Mesothelial cell of epicardium (in vitro differentiated cells): ENCODE results near the gene CHST3. TPM values are rescaled to one million over a fixed set of nuclear protein-coding genes. Genes with fewer than 3 reads are reported as not detected.
A peak's percentile ranks its signal among the peaks of the same experiment; 100 is the strongest.

Experiments
- DNase-seq, 2 experiments: peaks; one replicate each; pipeline ENCODE4 v3.0.0; 2021; ENCODE audit warnings: low spot score in 2 of 2; ENCODE audit not compliant: unreplicated experiment in 2 of 2
- H3K27ac Mint-ChIP-seq: 2 replicates; pipeline ENCODE4 v1.8.0; 2021; ENCODE audit warnings: mixed read lengths
- H3K27me3 Mint-ChIP-seq: 2 replicates; pipeline ENCODE4 v1.8.0; 2021; ENCODE audit warnings: low read depth, mixed read lengths
- H3K36me3 Mint-ChIP-seq: 2 replicates; pipeline ENCODE4 v1.8.0; 2021; ENCODE audit warnings: mixed read lengths
- H3K4me1 Mint-ChIP-seq: 2 replicates; pipeline ENCODE4 v1.8.0; 2021; ENCODE audit warnings: mixed read lengths
- H3K4me3 Mint-ChIP-seq: 2 replicates; pipeline ENCODE4 v1.8.0; 2021; ENCODE audit warnings: mild to moderate bottlenecking, moderate library complexity, mixed read lengths
- H3K9me3 Mint-ChIP-seq: 2 replicates; pipeline ENCODE4 v1.8.0; 2021; ENCODE audit warnings: mixed read lengths
- total RNA-seq: library from RNA; stranded (reverse); gene quantifications from 3 replicates; pipeline ENCODE4 v1.2.1, GENCODE V29; 2021
- TF ChIP-seq, protein P1 (sequence below): fragments of 200-600 bp; sonication (generic); IDR thresholded peaks from one replicate; pipeline ENCODE4 v1.5.0; 2021; ENCODE audit warnings: antibody characterized with exemption; ENCODE audit not compliant: unreplicated experiment

The CHST3 gene
- total RNA-seq, 1 donor from 2014 or later: 27.6 TPM

- H3K4me1 Mint-ChIP-seq: peaks cover 39% of the 10 kb centered on the region
Measured at GRCh38 chr10:72016608-72017300, 52.6 kb downstream of the CHST3 start.

GRCh38 chr10:72019085-72019876 lies 55.1 kb downstream of the CHST3 start:
- DNase-seq: no peak
- peaks cover 35% of the 10 kb centered on the region for H3K4me1 Mint-ChIP-seq
- no peaks in the 10 kb centered on the region for H3K9me3 Mint-ChIP-seq
- H3K27ac Mint-ChIP-seq: no peak overlapping the region
- H3K36me3 Mint-ChIP-seq: no peaks in the 10 kb centered on the region
- no peaks in the 10 kb centered on the region for H3K27me3 Mint-ChIP-seq
- H3K4me3 Mint-ChIP-seq: no peak overlapping the region
- TF ChIP-seq, protein P1, sequence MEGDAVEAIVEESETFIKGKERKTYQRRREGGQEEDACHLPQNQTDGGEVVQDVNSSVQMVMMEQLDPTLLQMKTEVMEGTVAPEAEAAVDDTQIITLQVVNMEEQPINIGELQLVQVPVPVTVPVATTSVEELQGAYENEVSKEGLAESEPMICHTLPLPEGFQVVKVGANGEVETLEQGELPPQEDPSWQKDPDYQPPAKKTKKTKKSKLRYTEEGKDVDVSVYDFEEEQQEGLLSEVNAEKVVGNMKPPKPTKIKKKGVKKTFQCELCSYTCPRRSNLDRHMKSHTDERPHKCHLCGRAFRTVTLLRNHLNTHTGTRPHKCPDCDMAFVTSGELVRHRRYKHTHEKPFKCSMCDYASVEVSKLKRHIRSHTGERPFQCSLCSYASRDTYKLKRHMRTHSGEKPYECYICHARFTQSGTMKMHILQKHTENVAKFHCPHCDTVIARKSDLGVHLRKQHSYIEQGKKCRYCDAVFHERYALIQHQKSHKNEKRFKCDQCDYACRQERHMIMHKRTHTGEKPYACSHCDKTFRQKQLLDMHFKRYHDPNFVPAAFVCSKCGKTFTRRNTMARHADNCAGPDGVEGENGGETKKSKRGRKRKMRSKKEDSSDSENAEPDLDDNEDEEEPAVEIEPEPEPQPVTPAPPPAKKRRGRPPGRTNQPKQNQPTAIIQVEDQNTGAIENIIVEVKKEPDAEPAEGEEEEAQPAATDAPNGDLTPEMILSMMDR: no peak

More at GRCh38 chr10:72016608-72017300, 52.6 kb downstream of the CHST3 start:
- Mint-ChIP-seq H3K27ac (no peak overlapping the region), H3K36me3 (peaks cover 2% of the 10 kb centered on the region), H3K4me3 (no peak overlapping the region), H3K27me3 (no peaks in the 10 kb centered on the region), H3K9me3 (no peaks in the 10 kb centered on the region)
- TF ChIP-seq, protein P1: no peak
- DNase-seq: no peak

DNA sequence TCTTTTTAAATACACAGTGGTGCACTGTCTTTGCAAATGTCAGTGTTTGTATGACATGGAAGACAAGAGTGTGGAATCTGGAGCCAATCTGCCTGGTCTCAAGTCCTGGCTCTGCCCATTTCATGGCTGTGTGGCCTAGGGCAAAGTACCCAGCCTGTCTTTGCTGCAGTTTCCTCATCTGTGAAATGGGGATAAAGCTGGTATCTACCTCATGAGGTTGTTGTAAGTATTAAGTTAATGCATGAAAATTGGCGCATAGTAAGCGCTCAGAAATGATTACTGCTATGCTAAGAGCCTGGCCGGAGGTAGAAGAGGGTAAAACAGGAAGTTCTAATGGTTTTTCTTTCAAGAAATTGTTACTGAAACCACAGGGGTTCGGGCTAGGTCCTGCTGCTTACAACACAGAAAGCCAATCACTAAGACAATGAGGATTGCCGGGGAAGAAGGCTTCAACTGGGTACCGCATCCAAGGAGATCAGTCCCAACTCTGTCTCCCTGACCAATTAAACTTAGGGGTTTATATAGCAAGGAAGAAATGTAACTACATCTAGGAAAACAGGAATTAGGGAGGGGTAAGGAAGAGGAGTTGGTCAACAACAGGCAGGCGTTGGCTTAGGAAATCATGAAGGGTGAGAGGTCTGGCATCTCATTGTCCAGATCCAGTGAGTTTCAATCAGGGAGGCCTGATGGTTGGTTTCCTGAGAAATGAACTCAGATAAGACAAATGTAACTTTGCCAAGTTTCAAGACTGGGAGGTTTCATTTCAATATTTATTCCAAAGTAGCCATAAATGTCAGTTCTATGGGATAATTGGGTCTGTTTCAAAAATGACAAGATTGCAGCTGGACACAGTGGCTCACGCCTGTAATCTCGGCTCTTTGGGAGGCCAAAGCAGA lies 57.0 kb downstream of the CHST3 start:
- Mint-ChIP-seq H3K27me3 (no peaks in the 10 kb centered on the region), H3K4me1 (peaks cover 33% of the 10 kb centered on the region), H3K27ac (peak overlapping the region; percentile 23), H3K4me3 (no peak overlapping the region), H3K9me3 (no peaks in the 10 kb centered on the region), H3K36me3 (no peaks in the 10 kb centered on the region)
- TF ChIP-seq, protein P1: no peak
- DNase-seq: no peak

- Mint-ChIP-seq H3K27me3 (no peaks in the 10 kb centered on the region), H3K36me3 (no peaks in the 10 kb centered on the region), H3K27ac (no peak overlapping the region), H3K9me3 (peaks cover 4% of the 10 kb centered on the region), H3K4me1 (peaks cover 27% of the 10 kb centered on the region), H3K4me3 (no peak overlapping the region)
- TF ChIP-seq, protein P1: no peak
- no peak for DNase-seq
Measured at GRCh38 chr10:72022228-72022627, 58.0 kb downstream of the CHST3 start.

GRCh38 chr10:72024596-72024995 lies 60.4 kb downstream of the CHST3 start:
- TF ChIP-seq, protein P1: no peak
- Mint-ChIP-seq H3K9me3 (peaks cover 8% of the 10 kb centered on the region), H3K36me3 (no peaks in the 10 kb centered on the region), H3K27me3 (no peaks in the 10 kb centered on the region), H3K4me1 (peaks cover 28% of the 10 kb centered on the region), H3K4me3 (no peak overlapping the region), H3K27ac (no peak overlapping the region)
- DNase-seq: no peak
